ENCODE data around the gene SLC2A8.

SLC2A8 gene

DNA sequence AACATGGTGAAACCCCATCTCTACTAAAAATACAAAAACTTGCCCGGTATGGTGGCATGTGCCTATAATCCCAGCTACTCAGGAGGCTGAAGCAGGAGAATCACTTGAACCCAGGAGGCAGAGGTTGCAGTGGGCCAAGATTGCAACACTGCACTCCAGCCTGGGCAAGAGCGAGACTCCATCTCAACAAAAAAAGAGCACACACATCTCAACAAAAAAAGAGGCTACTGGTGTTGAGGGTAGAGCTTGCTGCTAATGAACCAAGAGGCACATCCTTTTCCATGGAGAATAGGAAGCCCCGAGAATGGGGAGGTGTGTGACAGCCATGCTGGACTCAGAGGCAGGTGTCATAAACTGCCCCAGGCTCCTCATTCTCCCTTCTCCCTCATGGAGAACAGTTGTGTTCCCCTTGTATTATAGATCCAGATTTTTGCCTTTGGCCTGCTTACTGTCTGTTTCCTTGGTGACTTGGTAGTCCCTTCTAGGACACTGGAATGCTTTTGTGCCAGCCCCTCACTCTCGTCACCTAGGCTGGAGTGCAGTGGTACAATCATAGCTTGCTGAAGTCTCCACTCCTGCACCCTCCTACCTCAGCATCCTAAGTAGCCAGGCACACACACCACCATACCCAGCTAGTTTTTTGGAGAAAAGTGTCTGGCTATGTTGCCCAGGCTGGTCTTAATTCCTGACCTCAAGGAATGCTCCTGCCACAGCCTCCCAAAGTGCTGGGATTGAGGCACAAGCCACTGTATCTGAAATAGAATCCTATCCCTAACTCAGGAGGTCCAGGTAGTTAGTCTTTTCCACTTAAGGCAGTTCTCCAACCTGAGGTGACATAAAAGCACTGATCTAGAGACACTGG, 49.1 kb downstream of the SLC2A8 start:
- TF ChIP-seq POLR2A (IDR thresholded peaks at IDR 0.05; ENCODE audit: low read depth, low read length) (peak; percentile 63; the same call in 1 of the 2 replicates), TAF1 (IDR thresholded peaks at IDR 0.05; ENCODE audit: borderline replicate concordance, low read depth, low read length) (no peak), POLR2AphosphoS5 (IDR thresholded peaks at IDR 0.05; ENCODE audit: low read depth, low read length) (peak; percentile 74)
- FAIRE-seq (no peak), DNase-seq (ENCODE audit: insufficient read length) (no peak)

DNA sequence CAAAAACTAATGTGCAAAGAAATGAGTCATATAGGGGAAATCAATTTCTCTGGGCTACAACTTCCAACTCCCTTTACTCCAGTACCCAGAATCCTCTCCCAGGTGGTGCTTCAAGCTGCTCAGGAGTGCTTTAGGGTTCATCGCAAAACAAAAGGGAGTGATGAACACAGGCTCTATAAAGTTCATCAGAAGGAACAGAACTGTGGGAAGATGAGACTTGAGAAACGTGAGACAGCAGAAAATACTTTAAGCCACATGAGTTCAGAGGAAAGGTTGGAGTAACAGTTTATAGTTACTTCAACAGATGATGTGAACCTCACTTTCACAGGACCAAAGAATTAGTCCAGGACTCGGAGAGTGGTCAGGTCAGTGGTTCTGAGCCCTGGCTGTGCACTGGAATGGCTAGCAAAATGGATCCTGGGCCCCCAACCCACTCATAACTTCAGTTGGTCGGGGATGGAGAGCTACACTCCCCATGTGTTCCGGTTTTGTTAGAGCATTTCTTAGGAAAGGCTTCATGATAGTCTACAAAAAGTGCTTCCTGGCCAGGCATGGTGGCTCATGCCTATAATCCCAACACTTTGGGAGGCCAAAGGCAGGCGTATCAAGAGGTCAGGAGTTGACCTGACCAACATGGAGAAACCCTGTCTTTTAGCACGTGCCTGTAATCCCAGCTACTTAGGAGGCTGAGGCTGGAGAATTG, 49.9 kb downstream of the SLC2A8 start:
- peak; percentile 42; the same call in 1 of the 2 replicates for TF ChIP-seq POLR2A (IDR thresholded peaks at IDR 0.05; ENCODE audit: low read depth, low read length)
- peak; percentile 15; the same call in 1 of the 2 replicates for TF ChIP-seq POLR2AphosphoS5 (IDR thresholded peaks at IDR 0.05; ENCODE audit: low read depth, low read length)
- TF ChIP-seq TAF1 (IDR thresholded peaks at IDR 0.05; ENCODE audit: borderline replicate concordance, low read depth, low read length): no peak
- no peak for FAIRE-seq
- DNase-seq (ENCODE audit: insufficient read length): no peak

DNA sequence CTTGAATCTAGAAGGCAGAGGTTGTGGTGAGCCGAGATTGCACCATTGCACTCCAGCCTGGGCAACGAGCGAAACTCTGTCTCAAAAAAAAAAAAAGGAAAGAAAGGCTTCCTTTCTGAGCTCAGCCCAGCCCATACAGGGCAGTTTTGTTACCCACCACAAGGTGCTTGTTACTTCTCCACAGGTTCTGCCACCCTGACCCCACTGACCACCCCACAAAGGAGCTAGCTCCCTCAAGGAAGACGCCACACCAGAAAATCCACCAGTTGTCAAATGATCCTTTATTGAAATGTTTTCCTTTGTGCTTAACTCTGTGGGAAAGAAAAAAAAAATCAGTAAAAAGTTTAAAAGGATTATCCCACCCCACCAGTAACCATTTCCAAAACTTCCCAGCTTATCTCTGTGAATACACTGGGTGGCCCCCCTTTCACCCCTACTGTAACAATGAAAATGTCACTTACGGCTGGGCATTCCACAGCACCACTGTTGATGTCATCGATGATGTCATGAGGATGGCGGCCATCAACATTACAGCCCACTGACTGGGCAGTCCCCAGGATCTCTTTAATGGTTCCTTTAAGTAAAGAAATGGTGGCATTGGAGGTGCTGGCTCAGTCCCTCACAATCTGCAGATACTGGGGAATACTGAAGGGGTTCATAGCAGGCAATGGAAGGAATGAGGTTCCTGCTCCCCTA, 50.6 kb downstream of the SLC2A8 start:
- TF ChIP-seq POLR2AphosphoS5 (IDR thresholded peaks at IDR 0.05; ENCODE audit: low read depth, low read length) (no peak), TAF1 (IDR thresholded peaks at IDR 0.05; ENCODE audit: borderline replicate concordance, low read depth, low read length) (no peak), POLR2A (IDR thresholded peaks at IDR 0.05; ENCODE audit: low read depth, low read length) (no peak)
- no peak for DNase-seq (ENCODE audit: insufficient read length)
- no peak for FAIRE-seq

DNA sequence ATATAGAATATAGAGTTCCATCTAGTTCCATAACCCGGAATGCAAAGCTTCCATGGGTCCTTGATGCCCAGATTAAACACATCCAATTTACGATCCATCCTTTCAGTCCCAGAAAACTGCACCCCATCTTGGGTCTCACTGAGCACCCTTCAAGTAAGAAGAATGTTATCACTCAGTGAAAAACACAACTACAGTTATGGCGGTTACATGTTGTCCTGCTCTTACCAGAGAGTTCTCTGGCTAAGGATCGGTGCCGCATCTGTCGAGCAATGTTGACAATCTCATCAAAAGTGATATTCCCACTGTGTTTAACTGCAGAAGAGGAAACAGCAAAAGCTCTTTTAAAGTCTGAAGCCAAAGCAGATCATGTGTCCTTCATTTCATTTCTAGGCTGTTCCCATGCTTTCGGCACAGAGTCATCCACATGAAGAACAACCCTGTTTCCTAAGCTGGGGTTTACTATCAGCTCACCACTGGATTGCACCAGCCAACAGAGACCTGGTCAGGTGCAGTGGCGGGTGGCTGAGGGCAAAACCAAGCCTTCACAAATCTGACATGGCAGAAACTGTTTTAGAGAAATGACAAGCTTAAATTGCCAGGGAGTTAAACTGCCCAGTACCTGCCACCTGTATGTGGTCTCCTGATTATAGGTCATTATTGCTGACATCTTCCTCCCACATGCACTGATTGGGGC, 51.3 kb downstream of the SLC2A8 start:
- FAIRE-seq: no peak
- no peak for DNase-seq (ENCODE audit: insufficient read length)
- TF ChIP-seq POLR2AphosphoS5 (IDR thresholded peaks at IDR 0.05; ENCODE audit: low read depth, low read length) (peak; percentile 27), TAF1 (IDR thresholded peaks at IDR 0.05; ENCODE audit: borderline replicate concordance, low read depth, low read length) (no peak), POLR2A (IDR thresholded peaks at IDR 0.05; ENCODE audit: low read depth, low read length) (peak; percentile 5; the same call in 1 of the 2 replicates)

DNA sequence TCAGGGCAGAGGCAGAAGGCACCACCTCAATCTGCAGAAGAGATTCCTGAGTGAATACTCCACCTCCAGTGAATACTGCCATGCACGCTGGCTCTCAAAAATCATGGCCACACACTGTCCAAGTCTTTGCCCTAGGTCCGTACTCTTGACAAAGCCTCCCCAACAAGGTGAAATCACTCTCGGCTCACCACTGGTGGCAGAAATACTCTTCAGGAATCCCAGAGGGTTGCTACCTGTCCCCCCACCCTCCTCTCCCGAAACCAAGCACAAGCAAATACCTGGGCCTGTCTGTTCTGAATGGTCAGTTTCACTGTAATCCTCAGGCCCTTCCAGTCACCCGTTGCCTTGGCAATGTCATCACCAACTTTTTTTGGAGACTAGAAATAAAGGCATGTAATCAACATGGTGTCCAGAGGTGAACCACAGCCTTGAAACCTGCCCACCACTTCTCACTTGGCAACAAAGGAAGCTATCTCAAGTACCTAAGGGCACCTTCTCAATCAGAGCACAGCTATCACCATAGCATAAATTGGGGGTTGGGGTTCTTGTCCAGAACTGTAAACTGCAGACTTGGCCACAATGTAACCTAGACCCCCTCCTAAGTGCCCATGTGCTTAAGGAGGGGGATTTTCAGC, 52.5 kb downstream of the SLC2A8 start:
- DNase-seq (ENCODE audit: insufficient read length) (no peak), FAIRE-seq (no peak)

DNA sequence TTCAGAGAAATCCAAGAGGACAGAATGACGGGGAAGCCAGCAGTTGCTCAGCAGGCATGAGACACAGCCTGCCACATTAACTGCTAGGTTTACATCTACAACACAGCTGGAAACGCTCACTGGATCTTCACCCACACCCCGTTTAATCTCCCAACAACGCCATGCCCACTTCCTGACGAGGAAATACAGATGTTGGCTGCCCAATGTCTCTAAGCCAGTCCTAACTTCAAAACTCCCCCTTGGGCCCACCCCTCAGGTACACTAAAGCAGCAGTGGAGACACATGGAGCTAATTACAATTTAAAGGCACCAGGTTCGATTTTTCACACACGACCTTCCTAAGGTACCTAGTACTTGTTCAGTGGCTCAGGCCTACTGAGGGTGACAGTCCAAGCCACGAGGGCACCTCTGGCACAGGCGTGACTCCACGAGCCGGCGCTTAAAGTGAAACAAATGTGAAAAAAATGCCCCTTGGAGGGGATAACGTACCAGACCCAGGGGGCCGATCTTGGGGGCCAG, 53.3 kb downstream of the SLC2A8 start:
- DNase-seq (ENCODE audit: insufficient read length) (no peak), FAIRE-seq (peak; percentile 54)
- TF ChIP-seq POLR2A (IDR thresholded peaks at IDR 0.05; ENCODE audit: low read depth, low read length): no peak; the same call in 1 of the 2 replicates
- no peak for TF ChIP-seq POLR2AphosphoS5 (IDR thresholded peaks at IDR 0.05; ENCODE audit: low read depth, low read length)
- TF ChIP-seq TAF1 (IDR thresholded peaks at IDR 0.05; ENCODE audit: borderline replicate concordance, low read depth, low read length): no peak

More for the DNA sequence above, 52.5 kb downstream of the SLC2A8 start:
- TF ChIP-seq POLR2AphosphoS5 (IDR thresholded peaks at IDR 0.05; ENCODE audit: low read depth, low read length) (no peak; the same call in 1 of the 2 replicates), POLR2A (IDR thresholded peaks at IDR 0.05; ENCODE audit: low read depth, low read length) (no peak), TAF1 (IDR thresholded peaks at IDR 0.05; ENCODE audit: borderline replicate concordance, low read depth, low read length) (no peak)

DNA sequence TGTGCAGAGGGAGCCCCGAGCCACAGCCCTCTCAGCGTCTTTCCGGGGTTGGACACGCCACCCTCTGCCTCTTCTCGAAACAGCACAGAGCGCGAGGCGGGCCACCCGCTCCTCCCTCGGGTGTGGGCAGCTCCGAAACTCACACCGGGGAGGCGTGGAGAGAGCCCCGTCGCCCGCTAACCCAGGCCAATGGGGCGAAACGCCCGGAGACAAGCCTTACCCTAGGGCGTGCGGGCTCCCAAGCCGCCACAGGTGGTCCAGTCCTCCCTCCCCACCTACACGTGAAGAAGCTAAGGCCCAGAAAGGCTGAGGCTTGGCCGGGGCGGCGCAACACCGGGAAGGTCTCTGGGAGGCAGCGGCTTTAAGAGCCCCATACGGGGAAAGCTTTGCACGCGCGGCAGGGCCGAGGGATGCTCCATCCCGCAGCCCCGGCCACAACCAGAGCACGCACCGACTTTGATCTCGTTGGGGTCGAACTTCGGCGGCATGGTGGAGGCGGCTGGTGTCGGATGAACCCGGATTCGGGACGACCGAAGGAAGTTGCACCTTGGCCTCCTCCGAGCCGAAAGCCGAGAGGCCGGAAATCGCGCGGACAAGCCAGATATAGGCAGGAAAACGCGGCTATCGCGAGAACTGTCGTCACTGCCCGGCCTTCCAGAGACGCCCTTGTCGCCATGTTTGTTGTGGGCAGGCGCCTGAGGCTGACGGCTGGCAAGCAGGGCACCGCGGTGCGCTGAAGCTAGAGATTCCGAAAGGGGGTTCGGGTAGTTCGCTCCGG, 54.0 kb downstream of the SLC2A8 start, which contains the start of the genes LRSAM1 and RPL12:
Gene LRSAM1 (plus strand): TSS at position 681 of the 778 bp plus-strand sequence. CDS start 3,018 bp downstream, outside the sequence.
Gene RPL12 (minus strand): TSS at position 577 of the 778 bp plus-strand sequence. CDS start 89 bp downstream, at position 488.
- FAIRE-seq: peak; percentile 95
- DNase-seq (ENCODE audit: insufficient read length): peak; percentile 87
- TF ChIP-seq TAF1 (IDR thresholded peaks at IDR 0.05; ENCODE audit: borderline replicate concordance, low read depth, low read length): peak; percentile 100
- peak; percentile 100 for TF ChIP-seq POLR2A (IDR thresholded peaks at IDR 0.05; ENCODE audit: low read depth, low read length)
- peak; percentile 100 for TF ChIP-seq POLR2AphosphoS5 (IDR thresholded peaks at IDR 0.05; ENCODE audit: low read depth, low read length)

DNA sequence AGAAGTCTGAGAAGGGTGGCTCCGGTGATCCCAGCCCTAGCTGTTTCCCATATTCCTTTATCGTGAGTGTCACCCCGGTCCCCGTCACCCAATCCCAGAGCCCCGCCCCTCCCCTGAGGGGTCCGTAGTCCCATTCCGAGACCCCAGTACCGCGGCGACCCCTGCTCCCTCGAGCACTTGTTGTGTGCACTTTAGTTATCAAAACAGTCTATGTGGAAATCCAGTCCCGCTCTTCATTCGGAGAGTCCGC, 54.6 kb downstream of the SLC2A8 start:
- TF ChIP-seq POLR2AphosphoS5 (IDR thresholded peaks at IDR 0.05; ENCODE audit: low read depth, low read length) (no peak), TAF1 (IDR thresholded peaks at IDR 0.05; ENCODE audit: borderline replicate concordance, low read depth, low read length) (no peak), POLR2A (IDR thresholded peaks at IDR 0.05; ENCODE audit: low read depth, low read length) (no peak)
- FAIRE-seq (no peak), DNase-seq (ENCODE audit: insufficient read length) (no peak)

DNA sequence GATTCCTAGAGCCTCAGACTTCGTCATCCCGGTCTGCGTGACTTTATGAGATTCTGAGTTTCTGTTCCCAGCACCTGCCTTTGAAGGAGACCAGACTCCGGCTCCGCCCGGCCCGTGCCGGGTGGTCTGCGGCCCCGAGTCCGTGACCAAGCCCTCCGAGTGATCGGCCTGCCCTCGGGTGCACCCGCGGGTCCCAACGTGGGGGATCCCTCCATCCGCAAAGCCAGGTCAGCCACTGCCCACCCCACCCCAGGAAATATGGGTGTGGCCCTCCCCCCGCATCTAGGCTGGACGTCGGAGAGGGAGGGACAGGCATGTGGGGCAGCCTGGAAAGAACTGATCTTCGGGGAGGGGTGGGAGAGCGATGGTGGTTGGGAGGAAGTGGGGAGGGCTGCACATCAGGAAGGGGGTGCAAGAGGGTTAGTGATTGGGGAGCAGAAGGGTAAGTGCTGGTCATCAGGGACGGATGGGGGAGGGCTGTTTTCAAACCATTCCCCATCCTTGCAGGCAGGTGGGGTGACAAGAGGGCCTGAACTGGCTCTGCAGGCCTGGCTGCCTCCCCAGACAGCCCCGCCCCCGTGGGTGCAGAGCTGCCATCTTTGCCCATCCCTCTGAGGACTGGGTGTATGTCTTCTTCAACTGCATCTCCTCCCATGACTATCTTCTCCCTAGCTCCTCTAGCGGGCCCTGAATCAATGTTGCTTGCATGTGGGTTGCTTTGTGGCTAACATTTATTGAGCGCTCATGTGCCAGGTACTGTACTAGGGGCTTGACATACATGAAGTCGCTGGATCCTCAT, 55.1 kb downstream of the SLC2A8 start:
- FAIRE-seq: peak; percentile 75
- TF ChIP-seq POLR2A (IDR thresholded peaks at IDR 0.05; ENCODE audit: low read depth, low read length) (no peak), TAF1 (IDR thresholded peaks at IDR 0.05; ENCODE audit: borderline replicate concordance, low read depth, low read length) (no peak), POLR2AphosphoS5 (IDR thresholded peaks at IDR 0.05; ENCODE audit: low read depth, low read length) (no peak)
- DNase-seq (ENCODE audit: insufficient read length): peak; percentile 49

Data from GM12892 (cell line).